ENCODE measurements around the gene BTBD6.

Gene BTBD6

DNA sequence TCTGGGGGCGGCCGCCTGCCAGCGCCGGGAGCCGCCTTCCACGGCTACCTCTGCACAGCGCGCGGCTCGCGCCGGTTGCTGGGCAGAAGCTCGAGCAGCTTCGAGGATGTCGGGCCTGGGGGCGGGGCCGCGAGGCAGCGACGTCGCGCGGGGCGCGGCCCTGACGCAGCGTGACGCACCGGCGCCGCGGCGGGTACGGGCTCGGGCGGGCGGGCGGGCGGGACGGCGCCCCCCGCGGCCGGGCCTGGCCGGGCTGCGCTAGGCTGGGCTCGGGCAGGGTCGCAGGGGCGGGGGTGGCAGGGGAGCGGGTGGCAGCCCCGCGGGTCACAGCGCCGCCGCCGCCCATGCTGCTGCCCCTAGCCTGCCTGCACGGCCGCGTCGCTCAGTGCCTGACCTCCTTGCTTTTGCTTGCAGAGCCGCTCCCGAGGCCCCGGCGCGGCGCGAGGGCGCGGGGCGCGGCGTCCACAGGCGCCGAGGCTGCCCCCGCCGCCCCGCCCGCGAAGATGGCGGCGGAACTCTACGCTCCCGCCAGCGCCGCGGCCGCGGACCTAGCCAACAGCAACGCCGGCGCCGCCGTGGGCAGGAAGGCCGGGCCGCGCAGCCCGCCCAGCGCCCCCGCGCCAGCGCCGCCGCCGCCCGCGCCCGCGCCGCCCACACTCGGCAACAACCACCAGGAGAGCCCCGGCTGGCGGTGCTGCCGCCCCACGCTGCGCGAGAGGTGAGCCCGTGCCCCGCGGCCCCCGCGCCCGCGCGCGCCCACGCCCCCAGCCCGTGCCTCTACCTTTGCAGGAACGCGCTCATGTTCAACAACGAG is at the start of gene BTBD6:
Gene BTBD6, plus strand, starts transcription at position 166 of the 814 bp plus-strand sequence. Its CDS starts 179 bp downstream, at position 345.
- in situ Hi-C loops (cut with MboI; ENCODE audit: low sequenced_read_pairs): no loop called here

DNA sequence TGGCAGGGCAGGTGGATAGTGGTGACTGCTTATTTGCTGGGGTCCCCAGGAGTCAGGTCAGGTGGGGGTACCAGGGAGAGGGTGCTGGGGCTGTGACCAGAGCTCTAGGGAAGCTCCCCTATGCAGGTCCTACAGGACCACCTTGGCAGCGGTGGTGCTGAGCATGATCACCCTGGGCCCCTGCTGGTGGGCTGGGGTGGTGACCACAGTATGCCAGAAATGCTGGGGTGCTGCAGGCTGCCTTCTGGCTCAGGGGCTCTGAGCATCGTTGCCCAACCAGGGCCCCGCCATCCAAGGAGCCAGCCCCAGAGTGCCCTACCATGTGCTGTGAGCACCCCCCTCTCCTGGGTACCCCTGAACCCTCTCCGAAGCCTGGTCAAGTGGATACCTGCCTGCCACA is 49.7 kb upstream of the BTBD6 start:
- in situ Hi-C loops (cut with MboI; ENCODE audit: low sequenced_read_pairs): no loop called here

DNA sequence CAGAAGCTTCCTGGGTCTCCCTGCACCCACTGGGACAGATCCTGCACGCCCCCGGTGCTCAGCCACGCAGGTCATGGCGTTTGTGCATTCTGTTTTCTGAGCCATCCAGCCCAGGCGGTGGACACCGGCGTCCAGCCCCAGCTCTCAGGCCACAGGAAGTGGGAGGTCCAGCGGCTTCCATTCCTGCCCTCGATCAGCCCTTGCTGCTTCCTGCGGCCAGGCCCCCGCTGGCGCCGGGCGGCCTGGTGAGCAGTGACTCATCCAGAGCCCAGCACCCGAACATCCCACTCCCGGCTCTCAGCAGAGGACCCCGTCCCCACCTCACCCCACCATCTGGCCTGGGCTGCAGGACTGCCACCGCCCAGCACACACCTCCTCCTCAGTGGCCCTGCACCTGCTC is 49.2 kb upstream of the BTBD6 start:
- in situ Hi-C loops (cut with MboI; ENCODE audit: low sequenced_read_pairs): no loop called here

DNA sequence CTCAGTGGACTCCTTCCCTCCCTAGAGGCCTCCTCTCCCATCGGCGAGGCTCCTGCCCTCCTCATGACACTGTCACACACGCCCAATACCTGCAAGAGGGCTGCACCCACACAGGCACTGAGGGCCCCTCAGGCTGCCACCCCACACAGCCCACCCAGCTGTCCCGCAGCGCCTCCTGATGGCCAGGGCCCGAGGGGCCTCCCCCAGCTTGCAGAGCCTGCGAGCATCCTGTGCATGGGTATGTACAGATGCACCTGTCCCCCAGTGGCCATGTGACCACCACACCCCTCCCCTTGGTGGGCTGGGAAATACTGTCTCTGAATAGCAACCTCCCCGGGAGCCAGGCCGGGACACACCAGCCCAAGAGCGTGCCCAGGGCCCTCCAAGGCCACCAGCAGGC is 48.3 kb upstream of the BTBD6 start:
- in situ Hi-C loops (cut with MboI; ENCODE audit: low sequenced_read_pairs): no loop called here

DNA sequence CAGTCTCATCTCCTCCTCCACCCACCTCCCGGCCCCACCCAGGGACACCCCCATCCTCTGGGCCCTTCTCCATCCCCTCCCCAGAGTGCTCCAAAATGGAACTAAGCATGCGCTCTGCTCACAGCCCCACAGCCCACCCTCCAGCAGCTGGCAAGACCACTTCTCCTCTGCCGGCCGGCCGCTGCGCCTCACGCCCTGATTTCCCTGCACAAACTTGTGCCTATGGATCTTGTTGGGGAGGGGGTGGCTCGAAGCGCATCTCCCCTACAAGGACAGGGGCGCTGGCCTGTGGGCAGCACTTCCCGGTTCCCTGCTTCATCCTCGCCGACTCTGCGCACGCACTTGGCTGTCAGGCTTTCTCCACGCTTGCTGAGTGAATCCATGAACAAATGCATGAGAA is 47.7 kb upstream of the BTBD6 start:
- in situ Hi-C loops (cut with MboI; ENCODE audit: low sequenced_read_pairs): no loop called here

DNA sequence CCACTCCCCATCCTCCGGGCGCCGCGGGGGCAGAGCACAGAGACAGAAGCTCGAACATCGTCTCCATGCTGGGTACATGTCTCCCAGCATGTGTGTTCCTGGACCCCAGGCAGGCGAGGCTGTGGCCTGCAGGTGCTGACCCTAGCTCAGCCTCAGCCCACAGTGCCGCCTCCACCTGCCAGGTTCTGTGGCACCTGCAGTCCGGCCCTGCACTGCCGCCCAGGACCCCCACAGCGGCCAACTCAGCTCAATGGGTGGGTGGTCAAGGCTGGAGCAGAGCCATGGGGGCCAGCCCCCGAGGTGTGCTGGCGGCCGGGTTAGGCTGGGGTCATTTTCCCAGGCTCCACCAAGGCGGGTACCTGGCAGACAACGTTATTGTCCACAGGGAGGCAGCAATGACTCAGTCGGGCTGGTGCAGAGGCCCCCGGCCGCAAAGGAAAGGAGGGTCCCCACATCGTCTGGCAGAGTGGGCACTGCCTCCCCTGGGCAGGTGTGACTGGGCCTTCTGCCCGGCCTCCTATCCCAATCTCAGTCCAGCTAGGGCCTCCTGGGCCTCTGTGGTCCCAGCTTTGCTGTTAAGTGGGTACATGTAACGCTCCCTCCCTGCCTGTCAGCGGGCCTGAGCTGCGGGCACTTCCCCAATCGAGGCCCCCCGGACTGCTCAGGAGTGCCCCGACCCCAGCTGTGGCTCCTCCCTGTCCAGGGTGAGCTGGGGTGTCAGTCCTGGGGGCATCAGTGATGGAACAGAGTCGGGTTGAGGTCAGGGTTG is 47.0 kb upstream of the BTBD6 start:
- in situ Hi-C loops (cut with MboI; ENCODE audit: low sequenced_read_pairs): no loop called here

DNA sequence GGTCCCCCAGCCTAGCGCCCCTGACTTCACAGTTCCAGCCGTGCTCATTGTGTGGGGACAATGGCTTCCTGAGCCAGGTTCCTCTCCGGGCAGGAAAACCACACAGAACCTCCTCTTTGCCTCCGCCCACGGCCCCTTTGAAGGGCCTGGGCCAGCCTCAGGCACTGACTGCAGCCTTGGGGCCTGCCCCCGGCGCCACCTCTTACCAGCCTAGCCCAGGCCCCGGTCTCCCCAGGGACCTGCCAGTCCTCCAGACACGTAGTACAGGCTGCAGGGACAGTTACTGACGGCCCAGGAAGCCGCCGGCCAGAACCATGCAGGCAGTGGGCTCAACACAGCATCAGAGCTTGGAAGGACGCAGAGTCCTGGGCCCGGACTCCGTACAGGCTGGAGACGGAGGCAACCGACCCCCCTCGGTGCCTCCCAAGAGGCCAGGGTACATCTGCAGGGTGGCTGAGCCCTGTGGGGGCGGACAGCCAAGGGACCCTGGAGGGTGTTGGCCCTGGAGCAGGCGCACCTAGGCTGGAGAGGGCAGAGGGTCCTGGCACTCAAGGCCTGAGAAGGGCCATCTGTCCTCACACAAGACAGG is 46.3 kb upstream of the BTBD6 start:
- in situ Hi-C loops (cut with MboI; ENCODE audit: low sequenced_read_pairs): no loop called here

DNA sequence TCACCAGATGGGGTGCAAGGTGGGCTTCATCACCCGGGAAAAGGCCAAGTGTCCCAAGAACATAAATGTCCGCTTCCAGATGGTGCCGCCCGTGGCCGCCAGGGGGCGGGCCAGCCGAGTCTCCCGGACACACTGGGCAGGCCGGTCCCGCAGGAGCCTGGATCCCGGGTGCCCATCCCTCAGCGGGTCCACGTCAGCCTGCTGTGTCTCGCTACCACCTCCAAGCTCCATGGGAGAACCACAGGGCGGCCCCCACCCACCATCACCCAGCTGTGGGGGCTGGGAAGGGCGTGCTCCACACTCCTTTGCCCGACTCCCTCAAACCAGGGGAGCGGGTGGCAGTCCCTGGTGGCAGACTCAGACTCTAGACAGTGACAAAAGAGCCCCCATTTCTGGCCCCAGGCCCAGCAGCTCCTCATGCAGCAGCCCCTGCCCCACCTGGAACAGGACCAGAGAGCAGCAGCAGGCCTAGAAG is 45.2 kb upstream of the BTBD6 start:
- in situ Hi-C loops (cut with MboI; ENCODE audit: low sequenced_read_pairs): no loop called here

DNA sequence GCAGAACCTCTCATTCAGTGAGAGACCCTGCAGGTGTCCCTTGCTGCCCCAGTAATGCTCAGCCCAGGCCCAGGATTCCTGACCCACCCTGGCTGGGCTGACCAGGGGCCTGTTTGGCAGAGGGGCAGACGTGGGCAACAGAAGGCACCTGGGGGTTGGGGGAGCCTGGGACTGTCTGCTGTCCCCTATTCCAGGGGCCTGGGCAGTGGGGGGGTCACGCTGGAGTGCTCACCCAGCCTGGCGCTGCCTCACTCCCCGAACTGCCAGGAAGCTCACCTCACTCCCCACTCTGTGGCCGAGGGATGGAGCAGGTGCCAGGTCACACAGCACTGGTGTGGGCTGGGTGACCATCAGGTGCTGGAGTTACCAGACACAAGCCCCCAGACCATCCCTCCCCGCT is 44.6 kb upstream of the BTBD6 start:
- in situ Hi-C loops (cut with MboI; ENCODE audit: low sequenced_read_pairs): no loop called here

DNA sequence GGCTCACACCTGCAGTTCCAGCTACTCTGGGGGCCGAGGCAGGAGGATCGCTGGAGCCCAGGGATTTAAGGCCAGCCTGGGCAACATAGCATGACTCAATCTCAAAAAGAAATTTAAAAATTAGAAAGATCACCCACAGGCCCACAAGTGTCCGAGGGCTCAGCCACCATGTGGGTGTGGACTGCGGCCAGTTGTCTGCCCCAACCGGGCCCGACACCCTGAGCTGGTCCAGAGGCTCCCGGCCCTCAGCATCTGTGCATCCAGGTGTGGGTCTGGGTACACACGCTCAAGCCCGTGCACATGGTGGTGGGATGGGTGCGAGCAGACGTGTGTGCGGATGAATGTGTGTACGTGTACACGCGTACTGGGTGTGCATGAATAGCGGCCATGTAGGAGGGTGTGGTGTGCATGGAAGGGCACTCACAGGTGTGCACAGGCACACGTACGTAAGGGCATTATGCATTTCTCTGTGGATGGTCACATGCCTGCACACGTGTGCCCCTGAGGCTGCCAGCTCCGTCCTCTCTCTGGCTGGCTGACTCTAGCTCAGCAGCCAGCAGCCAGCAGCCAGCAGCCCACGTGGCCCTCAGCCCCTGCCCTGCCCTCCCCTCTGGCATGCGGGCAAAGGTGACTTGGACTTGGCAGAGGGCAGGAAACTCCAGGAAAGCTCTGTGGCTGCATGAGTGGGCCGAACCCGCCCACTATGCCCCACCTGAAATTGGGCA is 44.0 kb upstream of the BTBD6 start:
- in situ Hi-C loops (cut with MboI; ENCODE audit: low sequenced_read_pairs): no loop called here

DNA sequence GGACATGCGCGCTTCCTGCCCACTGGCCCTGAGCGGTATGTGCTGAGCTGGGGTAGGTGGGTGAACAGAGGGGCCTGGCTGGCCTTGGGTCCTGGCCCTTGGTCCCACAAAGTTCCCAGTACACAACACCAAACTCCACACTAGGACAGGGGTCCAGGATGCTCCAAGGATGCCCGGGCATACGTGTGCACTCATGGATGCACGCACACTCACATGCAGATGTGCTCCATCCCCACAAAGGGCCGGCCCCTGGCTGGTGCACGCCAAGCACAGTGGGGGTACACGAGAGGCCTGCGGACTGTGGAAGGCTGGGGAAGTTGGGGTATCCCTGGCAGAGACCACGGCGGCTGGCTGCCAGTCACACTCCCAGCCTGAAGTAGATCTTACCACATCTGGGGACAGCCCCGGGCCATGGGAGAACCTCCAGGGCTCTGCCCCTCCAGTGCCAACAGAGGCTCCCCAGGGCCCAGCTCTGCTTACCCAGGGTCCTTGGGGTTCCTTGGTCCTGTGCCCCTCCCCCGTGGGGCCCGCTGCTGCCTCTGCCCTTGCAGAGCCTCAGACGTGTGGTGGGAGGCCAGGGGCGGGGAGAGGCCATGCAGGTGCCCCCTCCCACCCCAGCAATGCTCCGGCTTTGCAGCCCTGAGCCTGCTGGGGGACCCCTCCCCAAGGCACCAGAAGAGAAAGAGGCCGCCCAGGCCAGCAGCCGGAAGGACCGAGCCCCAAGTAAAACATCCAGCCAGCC is 43.2 kb upstream of the BTBD6 start:
- in situ Hi-C loops (cut with MboI; ENCODE audit: low sequenced_read_pairs): no loop called here

DNA sequence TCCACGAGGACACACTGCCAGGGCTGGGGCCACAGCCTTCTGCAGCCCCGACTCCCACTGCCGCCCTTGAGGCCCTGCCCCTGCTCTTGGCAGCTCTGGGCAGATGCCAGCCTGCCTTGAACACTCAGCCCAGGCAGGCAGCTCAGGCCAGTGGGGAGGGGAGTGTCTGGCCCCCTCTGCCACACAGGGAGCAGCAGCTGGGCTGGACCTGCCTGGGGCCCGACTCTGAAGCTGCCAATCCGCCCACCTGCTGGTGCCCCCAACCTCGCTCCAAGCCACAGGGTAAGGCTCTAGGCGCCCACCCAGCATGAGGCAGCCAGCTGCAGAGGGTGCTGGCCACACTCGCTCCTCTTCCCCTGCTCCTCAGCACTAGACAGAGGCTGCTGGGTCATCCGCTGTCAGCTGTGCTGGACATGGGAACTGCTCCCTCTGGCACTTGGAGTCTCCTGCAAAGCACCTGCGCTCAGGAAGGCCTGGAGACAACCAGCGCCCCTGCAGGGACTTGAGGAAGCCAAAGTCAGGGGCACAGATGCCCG is 42.6 kb upstream of the BTBD6 start:
- in situ Hi-C loops (cut with MboI; ENCODE audit: low sequenced_read_pairs): no loop called here

DNA sequence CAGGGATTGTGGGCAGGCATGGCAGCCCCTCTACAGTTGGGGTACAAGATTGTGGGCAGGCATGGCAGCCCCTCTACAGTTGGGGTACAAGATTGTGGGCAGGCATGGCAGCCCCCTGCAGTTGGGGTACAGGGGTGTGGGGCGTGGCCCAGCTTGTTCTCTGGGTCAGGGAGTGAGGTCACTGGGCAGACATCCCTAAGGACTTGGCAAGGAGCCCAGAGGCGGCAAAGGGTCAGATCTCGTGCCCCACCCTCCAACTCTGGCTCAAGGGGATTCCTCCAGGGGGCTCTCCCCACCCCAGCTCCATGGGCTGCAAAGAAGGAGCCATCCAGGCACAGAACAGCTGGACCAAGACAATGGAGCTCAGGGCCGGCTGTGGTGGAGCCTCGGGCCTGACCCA is 41.5 kb upstream of the BTBD6 start:
- in situ Hi-C loops (cut with MboI; ENCODE audit: low sequenced_read_pairs): no loop called here

DNA sequence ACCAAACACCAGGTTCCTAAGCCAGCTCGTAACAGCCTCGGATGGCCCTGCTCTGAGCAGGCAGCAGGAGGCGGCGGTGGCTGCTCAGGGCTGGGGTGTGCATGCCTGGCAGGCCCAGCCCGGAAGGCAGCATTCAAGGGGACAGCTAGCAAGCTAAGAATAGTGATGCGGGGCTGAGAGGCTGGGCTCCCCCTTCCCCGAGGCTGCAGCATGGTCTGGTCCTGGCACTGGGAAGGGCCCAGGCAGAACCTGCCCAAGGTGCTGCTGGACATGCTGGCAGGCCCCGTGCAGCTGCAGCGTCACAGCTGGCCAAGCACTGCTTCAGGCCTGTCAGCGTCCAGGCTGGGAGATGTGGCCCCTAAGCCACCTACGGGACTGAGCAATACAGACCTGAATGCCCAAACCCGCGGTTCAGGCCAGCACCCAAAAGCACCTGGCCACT is 40.9 kb upstream of the BTBD6 start:
- in situ Hi-C loops (cut with MboI; ENCODE audit: low sequenced_read_pairs): no loop called here

DNA sequence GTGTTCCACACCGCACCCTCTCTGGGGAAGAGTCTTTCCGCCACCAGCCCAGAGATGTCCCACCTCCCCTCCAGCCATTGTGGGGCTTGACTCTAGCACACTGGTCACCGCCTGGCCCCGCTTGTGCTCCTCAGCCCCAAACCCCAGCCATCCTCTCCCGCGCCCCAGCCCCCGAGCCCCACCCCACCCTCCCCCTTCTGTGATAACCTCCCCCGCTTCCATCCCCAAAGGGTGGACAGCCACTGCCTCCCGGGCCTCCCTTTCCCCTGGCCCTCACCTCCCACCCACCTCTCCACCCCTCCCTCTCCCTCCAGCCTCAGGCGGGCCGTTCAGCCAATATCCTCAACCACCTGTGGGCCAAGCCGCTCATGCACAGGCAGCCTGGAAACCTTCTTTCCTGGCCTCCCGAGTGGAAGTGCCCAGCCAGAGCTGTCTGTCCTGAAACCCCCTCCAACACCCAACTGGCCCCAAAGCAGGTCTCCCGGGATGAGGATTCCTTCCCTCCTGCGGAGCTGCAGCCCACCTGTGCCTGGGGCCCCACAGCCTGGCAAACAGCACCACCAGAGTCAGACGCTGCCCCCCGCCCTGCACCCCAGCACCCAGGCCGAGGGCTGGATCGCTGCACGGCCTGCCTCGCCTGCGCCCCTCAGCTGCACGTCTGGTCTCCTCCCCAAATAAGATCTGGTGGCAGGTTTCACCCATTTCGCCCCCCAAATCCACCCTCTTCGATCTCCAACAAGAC is 40.2 kb upstream of the BTBD6 start:
- in situ Hi-C loops (cut with MboI; ENCODE audit: low sequenced_read_pairs): no loop called here

DNA sequence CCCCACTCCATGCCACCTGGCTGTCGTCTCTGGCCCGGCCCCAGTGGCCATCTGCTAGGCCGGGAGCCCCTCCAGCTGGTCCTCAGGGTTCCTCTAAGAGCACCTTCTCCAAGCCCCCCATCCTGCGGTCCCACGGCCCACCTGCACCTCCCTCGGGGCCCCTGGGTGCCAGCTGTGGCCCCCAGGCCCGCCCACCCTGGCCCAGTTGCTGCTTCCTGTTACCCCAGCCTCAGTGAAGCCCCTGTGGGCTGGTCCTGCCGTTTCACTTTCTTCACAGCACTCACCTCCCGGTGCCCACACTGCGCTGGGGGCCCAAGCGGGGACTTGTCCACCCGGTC is 39.6 kb upstream of the BTBD6 start:
- in situ Hi-C loops (cut with MboI; ENCODE audit: low sequenced_read_pairs): no loop called here

DNA sequence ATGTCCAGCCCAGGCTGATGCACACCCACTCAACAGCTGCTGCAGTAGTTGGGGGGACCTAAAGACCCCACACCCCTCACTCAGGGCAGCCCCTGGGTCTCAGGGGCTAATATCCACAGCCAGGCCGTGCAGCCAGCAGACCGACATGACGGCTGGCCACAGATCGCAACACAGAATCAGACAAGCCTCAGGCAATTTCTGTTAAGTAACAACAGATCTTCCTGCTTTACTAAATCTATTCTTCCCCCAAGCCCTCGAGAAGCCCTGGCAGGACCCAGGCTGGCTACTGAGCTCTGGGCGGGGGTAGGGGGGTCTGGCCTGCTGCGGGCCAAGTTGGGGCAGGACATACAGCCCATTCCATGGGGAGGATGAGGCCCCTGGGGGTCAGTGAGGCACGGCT is 39.2 kb upstream of the BTBD6 start:
- in situ Hi-C loops (cut with MboI; ENCODE audit: low sequenced_read_pairs): no loop called here

DNA sequence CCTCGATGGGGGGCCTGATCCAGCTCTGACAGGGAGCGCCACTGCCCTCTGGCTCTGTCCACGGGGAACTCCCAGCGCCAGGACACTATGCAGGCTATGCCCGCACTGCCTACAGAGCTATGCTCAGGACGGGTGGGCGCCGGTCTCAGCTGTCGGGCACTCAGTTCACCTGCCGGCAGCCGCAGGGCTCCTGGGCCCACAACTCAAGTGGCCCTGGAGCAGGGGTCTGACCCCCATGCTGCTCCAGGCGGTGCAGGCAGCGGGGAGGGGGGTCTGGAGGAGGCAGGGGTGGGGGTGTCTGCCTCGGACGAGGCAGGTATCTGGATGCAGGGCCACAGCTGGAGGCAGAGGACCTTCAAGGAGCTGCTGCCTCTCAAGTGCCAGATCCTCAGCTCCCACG is 38.7 kb upstream of the BTBD6 start:
- in situ Hi-C loops (cut with MboI; ENCODE audit: low sequenced_read_pairs): no loop called here

DNA sequence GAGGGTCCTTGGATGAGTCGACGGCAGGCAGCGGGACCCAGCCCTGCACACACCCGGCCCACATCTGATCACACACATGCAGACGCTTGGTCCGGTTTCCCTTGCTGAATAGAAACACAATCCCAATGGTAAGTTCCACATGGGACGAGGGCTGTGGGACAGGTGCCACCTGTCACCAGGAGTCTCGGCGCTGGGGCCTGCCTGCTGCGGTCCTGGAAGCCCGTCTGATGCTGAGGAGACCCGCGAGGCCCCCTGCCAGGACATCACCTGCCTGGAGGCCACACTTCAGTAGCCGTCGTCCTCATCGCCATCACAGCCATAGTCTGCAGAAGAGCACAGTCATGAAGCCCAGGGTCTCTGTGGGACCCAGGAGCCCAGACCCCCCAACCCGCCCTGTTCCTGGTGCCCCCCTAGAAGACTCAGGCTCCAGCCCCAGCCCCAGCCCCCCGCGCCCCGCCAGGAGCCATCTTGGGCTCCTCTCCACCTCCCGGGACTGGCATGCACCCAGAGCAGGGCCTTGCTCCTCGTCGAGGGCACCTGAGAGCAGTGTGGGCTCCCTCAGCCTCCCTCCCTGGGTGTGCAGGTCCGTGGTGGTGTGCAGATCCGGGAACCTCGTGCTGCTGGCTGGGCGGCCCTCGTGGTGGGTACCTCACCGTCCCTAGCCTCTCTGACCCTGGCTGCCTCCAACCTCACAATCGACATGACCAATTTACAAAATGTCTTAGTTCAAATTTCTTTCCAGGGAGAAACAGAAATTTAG is 37.9 kb upstream of the BTBD6 start:
- in situ Hi-C loops (cut with MboI; ENCODE audit: low sequenced_read_pairs): no loop called here

Data from HL-60/S4 treated with retinoic acid at 250 ng/mL for 4 days and 3 days (cell line).